Gastroesophageal sphincter (tissue), 4 donors: ENCODE results near the gene RETREG1. TPM values are rescaled to one million over a fixed set of nuclear protein-coding genes. Genes with fewer than 3 reads are reported as not detected.
A peak's percentile ranks its signal among the peaks of the same experiment; 100 is the strongest.

Experiments used
- ATAC-seq: fragments of 150-250 bp; one replicate; pipeline ENCODE4 v1.9.1; 2016; ENCODE audit warnings: mild to moderate bottlenecking, moderate library complexity
- H3K27ac ChIP-seq, 4 donors: fragments of 200-600 bp; sonication (generic) in 3 of 4; 1 replicate in 3 of 4; 2 replicates in 1 of 4; pipeline ENCODE4 v1.5.1; 2016 to 2019
- H3K27me3 ChIP-seq: fragments of 200-600 bp; sonication (generic); one replicate; pipeline ENCODE4 v1.5.1; 2019
- H3K36me3 ChIP-seq, 2 donors: fragments of 200-600 bp; sonication (generic); one replicate each; pipeline ENCODE4 v1.5.1; 2019; ENCODE audit warnings: control low read depth in 1 of 2
- H3K4me1 ChIP-seq, 3 donors: fragments of 200-600 bp; sonication (generic); 1 replicate in 2 of 3; 2 replicates in 1 of 3; pipeline ENCODE4 v1.5.1; 2016 to 2019; ENCODE audit warnings: control low read depth in 2 of 3
- H3K4me3 ChIP-seq, 2 donors: fragments of 200-600 bp; sonication (generic); one replicate each; pipeline ENCODE4 v1.5.1; 2019; ENCODE audit warnings: mild to moderate bottlenecking in 1 of 2, moderate library complexity in 1 of 2
- H3K9me3 ChIP-seq, 3 donors: fragments of 200-600 bp; sonication (generic); one replicate each; pipeline ENCODE4 v1.5.1; 2017 to 2019; ENCODE audit warnings: control low read depth in 2 of 3
- EP300 ChIP-seq: sonication (generic); formaldehyde crosslinking; IDR thresholded peaks from one replicate; pipeline ENCODE4 v1.6.1; 2017; ENCODE audit warnings: antibody characterized with exemption, mild to moderate bottlenecking
- POLR2A ChIP-seq, 2 donors: fragments of 450-650 bp; IDR thresholded peaks; one replicate each; pipeline ENCODE4 v1.6.1; 2017; ENCODE audit warnings: antibody characterized with exemption in 2 of 2, mild to moderate bottlenecking in 2 of 2, moderate library complexity in 1 of 2
- POLR2AphosphoS5 ChIP-seq: sonication (generic); formaldehyde crosslinking; IDR thresholded peaks from one replicate; pipeline ENCODE4 v1.6.1; 2017; ENCODE audit warnings: antibody characterized with exemption
- WGBS, 2 donors: methylation state at CpG; one replicate each; pipeline ENCODE4 v1.1.5; 2018; ENCODE audit warnings: low coverage in 1 of 2; 5-methylcytosine and 5-hydroxymethylcytosine counted together
- total RNA-seq, 4 donors: library from RNA; depleted of rRNA; stranded (reverse); fragments of >200 nt; gene quantifications; one replicate each; pipeline ENCODE4 v1.1.0, GENCODE V29; 2016
- TF ChIP-seq, protein P1 (sequence below), 4 experiments: fragments of 200-600 bp in 2 of 4; fragments of 450-650 bp in 2 of 4; sonication (generic) in 1 of 4; IDR thresholded peaks; one replicate each; pipeline ENCODE4 v1.5.1; 2017 to 2019; ENCODE audit warnings: antibody characterized with exemption in 4 of 4, mild to moderate bottlenecking in 2 of 4, moderate library complexity in 2 of 4

RETREG1 gene
- total RNA-seq, 4 donors from 2014 or later = 7.3 to 21.3 (median 15.7) TPM

DNA sequence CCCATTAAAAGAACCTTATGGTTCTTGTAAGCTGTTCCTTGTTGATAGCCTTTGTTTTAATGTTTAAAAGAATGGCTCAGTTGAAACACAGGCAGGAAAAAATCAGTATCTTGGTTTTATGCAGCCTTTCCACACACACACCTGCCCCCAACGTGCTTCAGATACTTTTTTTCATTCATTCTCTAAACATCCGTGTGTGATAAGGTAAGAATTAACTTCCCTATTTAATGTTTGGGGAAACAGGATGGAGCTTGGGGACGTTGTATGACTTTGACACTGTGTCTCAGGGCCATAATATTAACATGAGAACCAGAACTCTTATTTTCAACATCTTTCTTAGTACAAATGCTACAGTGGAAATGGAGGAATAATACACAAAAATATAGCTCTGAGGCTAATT is 145.4 kb downstream of the RETREG1 start:
- peaks cover 0 to 5% of the 10 kb centered on the region in 2 donors for H3K36me3 ChIP-seq
- H3K27ac ChIP-seq = no peak overlapping the region
- H3K4me3 ChIP-seq = no peak overlapping the region
- WGBS, 2 donors = 34 to 52% methylated on average over 3 of the region's 3 CpGs
- H3K9me3 ChIP-seq = no peaks in the 10 kb centered on the region
- TF ChIP-seq POLR2AphosphoS5 (no peak), POLR2A (IDR thresholded peaks at IDR 0.05) (no peak), EP300 (no peak)
- TF ChIP-seq, protein P1, sequence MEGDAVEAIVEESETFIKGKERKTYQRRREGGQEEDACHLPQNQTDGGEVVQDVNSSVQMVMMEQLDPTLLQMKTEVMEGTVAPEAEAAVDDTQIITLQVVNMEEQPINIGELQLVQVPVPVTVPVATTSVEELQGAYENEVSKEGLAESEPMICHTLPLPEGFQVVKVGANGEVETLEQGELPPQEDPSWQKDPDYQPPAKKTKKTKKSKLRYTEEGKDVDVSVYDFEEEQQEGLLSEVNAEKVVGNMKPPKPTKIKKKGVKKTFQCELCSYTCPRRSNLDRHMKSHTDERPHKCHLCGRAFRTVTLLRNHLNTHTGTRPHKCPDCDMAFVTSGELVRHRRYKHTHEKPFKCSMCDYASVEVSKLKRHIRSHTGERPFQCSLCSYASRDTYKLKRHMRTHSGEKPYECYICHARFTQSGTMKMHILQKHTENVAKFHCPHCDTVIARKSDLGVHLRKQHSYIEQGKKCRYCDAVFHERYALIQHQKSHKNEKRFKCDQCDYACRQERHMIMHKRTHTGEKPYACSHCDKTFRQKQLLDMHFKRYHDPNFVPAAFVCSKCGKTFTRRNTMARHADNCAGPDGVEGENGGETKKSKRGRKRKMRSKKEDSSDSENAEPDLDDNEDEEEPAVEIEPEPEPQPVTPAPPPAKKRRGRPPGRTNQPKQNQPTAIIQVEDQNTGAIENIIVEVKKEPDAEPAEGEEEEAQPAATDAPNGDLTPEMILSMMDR (IDR thresholded peaks at IDR 0.05) = no peak
- no peaks in the 10 kb centered on the region for H3K27me3 ChIP-seq
- ATAC-seq = no peak
- peaks cover 5 to 20% (median 13%) of the 10 kb centered on the region in 3 donors for H3K4me1 ChIP-seq

DNA sequence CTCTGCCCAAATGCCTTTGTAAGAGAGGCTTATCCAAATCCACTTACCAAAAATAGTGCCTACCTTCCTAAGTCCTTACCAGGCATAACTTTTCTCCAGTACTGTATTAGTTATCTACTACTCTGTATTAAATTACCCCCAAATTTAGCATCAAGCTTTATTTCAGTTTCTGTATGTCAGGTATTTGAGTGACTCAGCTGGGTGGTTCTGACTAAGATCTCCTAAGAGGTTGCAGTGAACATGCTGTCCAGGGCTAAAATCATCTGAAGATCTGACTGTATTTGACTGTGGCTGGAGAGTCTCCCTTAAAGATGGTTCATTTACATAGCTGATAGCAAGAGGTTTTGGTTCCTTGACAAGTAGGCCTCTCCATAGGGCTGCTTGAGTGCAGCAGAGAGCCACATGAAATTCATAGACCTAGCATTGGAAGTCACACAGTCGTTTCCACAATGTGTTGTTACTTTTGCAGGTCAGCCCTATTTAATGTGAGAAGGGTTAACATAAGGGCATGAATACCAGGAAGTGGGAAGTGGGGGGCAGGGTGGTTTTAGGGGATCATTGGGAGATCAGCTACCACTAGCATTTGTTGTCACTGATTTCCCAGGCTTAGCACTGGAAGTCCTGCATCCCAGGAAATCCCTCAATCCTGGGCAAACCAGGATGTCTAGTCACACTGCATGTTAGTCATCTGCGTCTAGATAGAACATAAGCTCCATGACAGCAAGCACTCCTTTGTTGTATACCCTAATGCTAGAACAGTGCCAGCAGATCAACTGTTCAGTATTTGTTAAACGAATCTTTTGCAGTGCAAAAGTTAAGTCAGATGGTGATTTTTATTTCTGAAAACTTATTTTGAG is 149.2 kb downstream of the RETREG1 start:
- peak overlapping the region in 3 of 4 donors; percentile 83 to 87 (median 86) for H3K27ac ChIP-seq
- H3K9me3 ChIP-seq = no peaks in the 10 kb centered on the region
- WGBS, 2 donors = 40 to 47% methylated on average over 2 to 3 of the region's 3 CpGs
- TF ChIP-seq EP300 = no peak
- TF ChIP-seq POLR2AphosphoS5 = no peak
- TF ChIP-seq POLR2A (IDR thresholded peaks at IDR 0.05) = no peak
- TF ChIP-seq, protein P1 (IDR thresholded peaks at IDR 0.05) = no peak
- no peak overlapping the region for H3K4me3 ChIP-seq
- no peaks in the 10 kb centered on the region for H3K27me3 ChIP-seq
- peaks cover 0 to 11% of the 10 kb centered on the region in 2 donors for H3K36me3 ChIP-seq
- ATAC-seq = no peak
- peaks cover 10 to 46% (median 31%) of the 10 kb centered on the region in 3 donors for H3K4me1 ChIP-seq

DNA sequence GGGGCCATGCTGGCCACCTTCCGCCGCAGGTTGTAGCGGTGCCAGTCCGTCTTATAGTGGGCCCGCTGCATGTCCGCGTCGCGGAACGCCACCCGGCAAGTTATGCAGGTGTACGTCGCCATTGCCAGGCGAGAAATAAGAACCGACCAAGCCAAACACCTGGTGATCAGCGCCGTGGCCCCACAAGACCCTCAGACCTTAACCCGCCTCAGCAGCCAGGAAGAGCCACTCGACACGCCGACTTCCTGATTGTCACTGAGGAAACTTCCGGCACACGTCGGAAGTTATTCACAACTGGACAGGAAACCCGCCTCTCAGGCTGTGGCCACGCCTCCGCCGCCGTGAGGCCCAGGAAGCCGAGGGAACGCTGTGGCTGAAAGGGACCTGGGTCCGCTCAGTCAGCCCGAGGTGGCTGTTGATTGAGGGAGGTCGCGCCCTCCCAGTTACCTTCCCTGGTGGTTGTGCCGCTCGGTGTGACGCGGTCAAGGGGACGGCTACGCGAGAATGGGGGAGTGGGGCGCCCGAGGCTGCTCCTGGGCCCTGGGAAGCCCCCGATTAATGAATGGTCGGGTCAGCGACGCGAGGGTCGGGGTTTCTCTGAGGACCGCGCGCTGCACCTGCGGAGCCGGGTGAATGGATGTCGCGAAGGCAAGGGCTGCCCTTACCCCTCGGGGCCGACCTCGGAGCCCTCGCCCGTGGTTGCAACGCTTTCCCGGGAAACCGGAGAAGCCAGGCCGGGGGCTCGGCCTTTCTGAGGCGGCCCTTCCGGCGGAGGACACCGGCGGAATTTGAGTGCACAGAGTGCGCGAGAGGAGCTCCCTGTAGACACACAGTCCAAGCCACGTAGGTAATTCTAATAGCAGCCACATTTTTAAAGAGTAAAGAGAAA is 151.0 kb downstream of the RETREG1 start, which contains the start of gene ZNF622:
Gene ZNF622, minus strand, starts transcription at position 257 of the 889 bp plus-strand sequence. Its CDS starts 135 bp downstream, at position 122.
- Histone ChIP-seq H3K9me3 (no peaks in the 10 kb centered on the region), H3K4me3 (peak within 1 kb of the TSS; percentile 63 to 75), H3K4me1 (peaks cover 10 to 64% (median 46%) of the 10 kb centered on the region in 3 donors), H3K27ac (peak within 1 kb of the TSS; percentile 62 to 87 (median 84)), H3K27me3 (no peaks in the 10 kb centered on the region), H3K36me3 (peaks cover 0 to 29% of the 10 kb centered on the region in 2 donors)
- ATAC-seq = peak; percentile 93
- TF ChIP-seq, protein P1 (IDR thresholded peaks at IDR 0.05) = no peak
- TF ChIP-seq POLR2AphosphoS5 (peak; percentile 93), POLR2A (IDR thresholded peaks at IDR 0.05) (peak; percentile 59 to 67), EP300 (no peak)
- 0 to 5% methylated on average over 4 to 8 of the region's 75 CpGs for WGBS, 2 donors

DNA sequence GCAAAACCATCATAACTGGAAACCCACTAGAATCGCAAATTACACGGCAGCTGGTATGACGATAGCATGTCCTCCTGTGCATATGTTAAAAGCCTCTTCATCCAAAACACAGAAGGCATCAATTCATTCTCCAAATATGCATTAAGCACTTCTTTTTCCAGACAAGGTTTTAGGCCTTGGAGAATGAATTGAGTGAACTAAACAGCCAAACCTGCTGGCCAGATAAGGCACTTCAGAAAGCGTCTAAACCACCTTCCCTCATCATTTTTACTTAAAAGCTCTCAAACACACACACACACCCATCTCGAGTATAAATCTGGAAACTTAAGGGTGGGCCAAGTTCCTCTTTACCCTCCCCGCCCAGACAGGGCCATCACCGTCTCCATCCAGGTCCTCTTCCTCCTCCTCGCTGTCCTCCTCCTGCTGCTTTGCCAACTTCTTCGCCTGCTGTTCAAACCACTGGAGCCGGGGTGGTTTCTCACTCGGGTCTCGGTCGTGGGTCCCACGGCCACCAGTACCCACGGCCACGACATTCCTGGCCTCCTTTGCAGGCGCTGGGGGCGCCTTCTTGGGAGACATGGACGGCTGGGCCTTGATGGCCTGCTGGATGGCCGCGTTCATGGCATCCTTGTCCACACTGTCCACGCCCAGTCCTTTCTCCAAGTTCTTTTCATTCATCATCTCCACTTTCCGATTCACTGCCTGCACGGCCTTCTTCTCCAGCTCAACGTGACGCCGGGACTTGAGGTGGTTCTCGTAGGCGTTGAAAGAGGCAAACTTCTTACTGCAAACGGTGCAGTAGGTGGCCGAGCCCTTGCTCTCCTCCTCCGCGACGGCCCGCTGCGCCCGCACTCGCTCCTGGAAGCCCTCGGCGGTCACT is 151.9 kb downstream of the RETREG1 start:
- WGBS, 2 donors = 3 to 9% methylated on average over 5 to 24 of the region's 40 CpGs
- TF ChIP-seq, protein P1 (IDR thresholded peaks at IDR 0.05) = no peak
- no peak for TF ChIP-seq POLR2AphosphoS5
- no peak for TF ChIP-seq POLR2A (IDR thresholded peaks at IDR 0.05)
- TF ChIP-seq EP300 = no peak
- ATAC-seq = peak; percentile 10
- peak overlapping the region; percentile 62 to 87 (median 84) for H3K27ac ChIP-seq
- H3K36me3 ChIP-seq = peaks cover 0 to 38% of the 10 kb centered on the region in 2 donors
- H3K9me3 ChIP-seq = no peaks in the 10 kb centered on the region
- H3K4me1 ChIP-seq = peaks cover 10 to 73% (median 48%) of the 10 kb centered on the region in 3 donors
- peak overlapping the region; percentile 63 to 75 for H3K4me3 ChIP-seq
- H3K27me3 ChIP-seq = no peaks in the 10 kb centered on the region
